GM18907 (cell line): Measurements from ENCODE around the gene ITGBL1.
A peak's percentile ranks its signal among the peaks of the same experiment; 100 is the strongest.

Source experiments
- ATAC-seq: cut with Tn5 transposase; IDR thresholded peaks from one replicate; pipeline ENCODE4 v1.9.1; 2021; ENCODE audit warnings: mild to moderate bottlenecking, moderate library complexity; ENCODE audit not compliant: unreplicated experiment

The ITGBL1 gene

GRCh38 chr13:101452519-101453485, at the start of gene ITGBL1:
Gene ITGBL1 (plus strand): TSS chr13:101452675. CDS start chr13:101452834, 159 bp downstream.
- peak; percentile 80 for ATAC-seq

- no peak for ATAC-seq
These were observed 45.7 kb upstream of the ITGBL1 start for GRCh38 chr13:101406791-101407190.

- no peak for ATAC-seq
These were observed 44.3 kb upstream of the ITGBL1 start for GRCh38 chr13:101408154-101408553.

GRCh38 chr13:101408992-101409656, 43.4 kb upstream of the ITGBL1 start:
- no peak for ATAC-seq

- no peak for ATAC-seq
These were observed 40.4 kb upstream of the ITGBL1 start for GRCh38 chr13:101412076-101412475.

GRCh38 chr13:101415358-101416174, 36.9 kb upstream of the ITGBL1 start:
- ATAC-seq, result no peak

GRCh38 chr13:101416181-101417042, 36.1 kb upstream of the ITGBL1 start, which contains the start of gene NALCN:
Gene NALCN (minus strand): TSS chr13:101416508. CDS start chr13:101399126, 17,382 bp downstream.
- no peak for ATAC-seq

GRCh38 chr13:101417043-101417406, 35.5 kb upstream of the ITGBL1 start:
- ATAC-seq, result no peak

- ATAC-seq, result no peak
These were observed 35.0 kb upstream of the ITGBL1 start for GRCh38 chr13:101417501-101417900.

GRCh38 chr13:101423872-101424271, 28.6 kb upstream of the ITGBL1 start:
- no peak for ATAC-seq

- ATAC-seq, result no peak
These were observed 27.9 kb upstream of the ITGBL1 start for GRCh38 chr13:101424381-101425155.

- ATAC-seq, result no peak
These were observed 27.4 kb upstream of the ITGBL1 start for GRCh38 chr13:101425156-101425471.

- no peak for ATAC-seq
These were observed 26.9 kb upstream of the ITGBL1 start for GRCh38 chr13:101425623-101426022.

GRCh38 chr13:101429733-101430132, 22.7 kb upstream of the ITGBL1 start:
- no peak for ATAC-seq

- no peak for ATAC-seq
These were observed 18.6 kb upstream of the ITGBL1 start for GRCh38 chr13:101433895-101434294.

GRCh38 chr13:101434486-101434885, 18.0 kb upstream of the ITGBL1 start:
- no peak for ATAC-seq

- no peak for ATAC-seq
These were observed 4.6 kb upstream of the ITGBL1 start for GRCh38 chr13:101447852-101448251.

GRCh38 chr13:101449790-101450748, 2.4 kb upstream of the ITGBL1 start:
- ATAC-seq, result no peak
